ENCODE measurements around the gene NUP98. TPM values are rescaled to one million over a fixed set of nuclear protein-coding genes. Genes with fewer than 3 reads are reported as not detected.

Gene NUP98
- total RNA-seq, 1 experiment from 2014 or later: 59.7 TPM

DNA sequence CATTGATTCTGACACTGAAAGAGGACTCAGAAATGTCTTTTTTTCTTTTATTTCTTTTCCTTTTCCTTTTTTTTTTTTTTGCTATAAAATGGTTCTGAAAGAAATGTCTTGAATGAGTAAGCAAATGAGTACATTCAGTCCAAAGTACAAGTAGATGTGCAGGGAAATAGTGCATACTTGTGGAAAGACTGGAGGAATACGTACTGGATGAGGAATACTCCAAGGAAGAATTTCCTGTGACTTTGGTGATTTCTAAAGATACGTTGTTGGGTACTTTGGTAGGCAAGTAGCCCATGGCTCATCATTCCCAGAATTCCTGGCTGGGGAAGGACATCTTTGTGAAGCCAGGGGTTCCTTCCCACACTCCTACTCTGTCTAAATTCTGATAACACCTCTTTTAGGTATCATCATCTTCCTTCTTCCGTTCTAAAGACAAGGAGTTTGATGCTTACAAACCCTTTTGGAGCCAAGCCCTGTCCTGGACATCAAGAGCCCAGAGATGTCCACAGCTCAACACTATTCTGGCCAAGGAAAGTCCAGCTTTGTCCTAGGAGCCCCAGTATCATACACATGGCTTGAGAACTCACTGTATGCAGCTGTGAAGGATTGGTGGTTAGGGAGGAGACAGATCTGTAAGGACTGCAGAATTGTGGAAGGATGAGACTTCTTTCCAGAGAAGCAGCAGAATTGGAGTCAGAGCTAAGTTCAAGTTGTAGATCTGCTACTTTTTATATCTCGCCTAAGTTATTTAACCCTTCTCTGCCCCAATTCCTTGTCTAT is 4.8 kb upstream of the NUP98 start:
- H3K9me2 ChIP-seq (ENCODE audit: insufficient read depth): no peaks in the 10 kb centered on the region
- TF ChIP-seq, protein P1, sequence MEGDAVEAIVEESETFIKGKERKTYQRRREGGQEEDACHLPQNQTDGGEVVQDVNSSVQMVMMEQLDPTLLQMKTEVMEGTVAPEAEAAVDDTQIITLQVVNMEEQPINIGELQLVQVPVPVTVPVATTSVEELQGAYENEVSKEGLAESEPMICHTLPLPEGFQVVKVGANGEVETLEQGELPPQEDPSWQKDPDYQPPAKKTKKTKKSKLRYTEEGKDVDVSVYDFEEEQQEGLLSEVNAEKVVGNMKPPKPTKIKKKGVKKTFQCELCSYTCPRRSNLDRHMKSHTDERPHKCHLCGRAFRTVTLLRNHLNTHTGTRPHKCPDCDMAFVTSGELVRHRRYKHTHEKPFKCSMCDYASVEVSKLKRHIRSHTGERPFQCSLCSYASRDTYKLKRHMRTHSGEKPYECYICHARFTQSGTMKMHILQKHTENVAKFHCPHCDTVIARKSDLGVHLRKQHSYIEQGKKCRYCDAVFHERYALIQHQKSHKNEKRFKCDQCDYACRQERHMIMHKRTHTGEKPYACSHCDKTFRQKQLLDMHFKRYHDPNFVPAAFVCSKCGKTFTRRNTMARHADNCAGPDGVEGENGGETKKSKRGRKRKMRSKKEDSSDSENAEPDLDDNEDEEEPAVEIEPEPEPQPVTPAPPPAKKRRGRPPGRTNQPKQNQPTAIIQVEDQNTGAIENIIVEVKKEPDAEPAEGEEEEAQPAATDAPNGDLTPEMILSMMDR (conservative IDR thresholded peaks at IDR 0.05): no peak
- TF ChIP-seq EZH2 (IDR thresholded peaks at IDR 0.05; ENCODE audit: low read depth): no peak
- no peak overlapping the region for H3K4me2 ChIP-seq
- POLR2A ChIA-PET (ENCODE audit: unreplicated experiment): no interaction called here
- H3K27me3 ChIP-seq (ENCODE audit: insufficient read depth, low read depth): no peaks in the 10 kb centered on the region
- CTCF ChIA-PET: interaction anchor here (0.6 kb wide), 1 partner anchor 336 kb away, joined by 3 read pairs; no protein-coding TSS in a partner anchor
- peaks cover under 1% of the 10 kb centered on the region; the same call in 1 of the 2 replicates for H3K79me2 ChIP-seq (ENCODE audit: low read depth)
- no peak overlapping the region for H3K27ac ChIP-seq
- no peaks in the 10 kb centered on the region for H3F3A ChIP-seq (ENCODE audit: insufficient read depth, low read depth)
- no TSS peak for BruUV-seq (replicated peaks)
- H2AFZ ChIP-seq: no peak overlapping the region
- no peaks in the 10 kb centered on the region for H3K36me3 ChIP-seq (ENCODE audit: low read depth)
- H3K4me3 ChIP-seq: no peak overlapping the region
- intact Hi-C loops (cut with micrococcal nuclease; ENCODE audit: unreplicated experiment): no loop called here
- H3K9me3 ChIP-seq (ENCODE audit: insufficient read depth, low read depth): no peaks in the 10 kb centered on the region
- no peaks in the 10 kb centered on the region for H4K20me1 ChIP-seq (ENCODE audit: insufficient read depth)
- DNase-seq: no peak
- H3K4me1 ChIP-seq (replicated peaks; ENCODE audit: insufficient read depth): peaks cover 6% of the 10 kb centered on the region; the same call in 1 of the 2 replicates

DNA sequence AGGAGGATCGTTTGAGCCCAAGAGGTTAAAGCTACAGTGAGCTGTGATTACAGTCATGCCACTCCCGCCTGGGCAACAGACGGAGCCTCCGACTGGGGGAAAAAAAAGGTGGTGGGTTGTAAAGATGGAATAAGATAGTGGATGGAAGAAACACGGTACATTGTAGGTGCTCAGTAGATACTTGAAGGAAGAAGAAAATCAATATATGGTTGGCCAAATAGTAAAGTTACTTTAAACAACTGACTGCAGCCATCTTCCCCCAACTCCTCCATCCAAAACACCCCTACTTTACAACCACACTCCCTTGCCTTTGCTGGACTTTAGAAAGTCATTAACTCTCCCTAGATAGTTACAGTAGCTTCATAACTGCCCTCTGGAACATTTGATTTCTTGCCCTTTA is 2.5 kb upstream of the NUP98 start:
- H3K36me3 ChIP-seq (ENCODE audit: low read depth): no peaks in the 10 kb centered on the region
- H3K4me3 ChIP-seq: no peak overlapping the region
- intact Hi-C loops (cut with micrococcal nuclease; ENCODE audit: unreplicated experiment): no loop called here
- peaks cover 24% of the 10 kb centered on the region for H3K79me2 ChIP-seq (ENCODE audit: low read depth)
- peaks cover 17% of the 10 kb centered on the region; the same call in 1 of the 2 replicates for H4K20me1 ChIP-seq (ENCODE audit: insufficient read depth)
- no peaks in the 10 kb centered on the region for H3K9me2 ChIP-seq (ENCODE audit: insufficient read depth)
- H3K4me1 ChIP-seq (replicated peaks; ENCODE audit: insufficient read depth): peaks cover 17% of the 10 kb centered on the region
- no peak for TF ChIP-seq EZH2 (IDR thresholded peaks at IDR 0.05; ENCODE audit: low read depth)
- TF ChIP-seq, protein P1 (conservative IDR thresholded peaks at IDR 0.05): no peak
- H3K27me3 ChIP-seq (ENCODE audit: insufficient read depth, low read depth): no peaks in the 10 kb centered on the region
- H3F3A ChIP-seq (ENCODE audit: insufficient read depth, low read depth): no peaks in the 10 kb centered on the region; the same call in 1 of the 2 replicates
- H3K4me2 ChIP-seq: no peak overlapping the region
- no peak for DNase-seq
- no TSS peak for BruUV-seq (replicated peaks)
- H2AFZ ChIP-seq: no peak overlapping the region
- ChIA-PET CTCF (no interaction called here), POLR2A (ENCODE audit: unreplicated experiment) (interaction anchor here (0.6 kb wide), 1 partner anchor 56 kb away, joined by 4 read pairs; the partner anchor contains the start of gene STIM1)
- no peaks in the 10 kb centered on the region for H3K9me3 ChIP-seq (ENCODE audit: insufficient read depth, low read depth)
- no peak overlapping the region for H3K27ac ChIP-seq

GRCh38 chr11:3799143-3799542 is 1.8 kb upstream of the NUP98 start:
- Histone ChIP-seq H3K36me3 (ENCODE audit: low read depth) (no peaks in the 10 kb centered on the region), H3K79me2 (ENCODE audit: low read depth) (peaks cover 31% of the 10 kb centered on the region), H4K20me1 (ENCODE audit: insufficient read depth) (peaks cover 22% of the 10 kb centered on the region; the same call in 1 of the 2 replicates), H3K9me3 (ENCODE audit: insufficient read depth, low read depth) (no peaks in the 10 kb centered on the region), H3K4me1 (replicated peaks; ENCODE audit: insufficient read depth) (peaks cover 17% of the 10 kb centered on the region), H3K9me2 (ENCODE audit: insufficient read depth) (no peaks in the 10 kb centered on the region), H3F3A (ENCODE audit: insufficient read depth, low read depth) (no peaks in the 10 kb centered on the region; the same call in 1 of the 2 replicates), H2AFZ (no peak overlapping the region), H3K27me3 (ENCODE audit: insufficient read depth, low read depth) (no peaks in the 10 kb centered on the region), H3K27ac (no peak overlapping the region), H3K4me3 (no peak overlapping the region), H3K4me2 (no peak overlapping the region)
- no TSS peak for BruUV-seq (replicated peaks)
- TF ChIP-seq EZH2 (IDR thresholded peaks at IDR 0.05; ENCODE audit: low read depth): no peak
- TF ChIP-seq, protein P1 (conservative IDR thresholded peaks at IDR 0.05): no peak
- ChIA-PET CTCF (no interaction called here), POLR2A (ENCODE audit: unreplicated experiment) (interaction anchor here (0.5 to 0.6 kb wide), 2 partner anchors 18 to 43 kb away, joined by 5 read pairs; no protein-coding TSS in a partner anchor)
- intact Hi-C loops (cut with micrococcal nuclease; ENCODE audit: unreplicated experiment): no loop called here
- no peak for DNase-seq
